Heart left ventricle (tissue), 13 donors: ENCODE data around the gene CHD5.

ENCODE experiments used
- CTCF ChIP-seq, 12 donors: fragments of 200-600 bp; sonication (generic) in 4 of 12; IDR thresholded peaks; one replicate each; pipeline versions ENCODE4 v1.5.0 to v1.8.0; 2018 to 2022; ENCODE audit warnings: antibody characterized with exemption in 12 of 12, mild to moderate bottlenecking in 5 of 12
- POLR2A ChIP-seq, 2 donors: fragments of 450-650 bp; IDR thresholded peaks; one replicate each; pipeline ENCODE4 v1.6.1; 2017; ENCODE audit warnings: antibody characterized with exemption in 2 of 2, mild to moderate bottlenecking in 2 of 2, moderate library complexity in 2 of 2
- donor health status: ischemic (EF 13 %, LVEDD 7.1; RV severe dilation, severe dysfunction).
- donor health status: DM: no; HTN: yes; CAD: no.
- donor health status: DM: no; HTN: no; CAD: no.
- donor health status: ischemic (EF 25% LVEDD 6.9; RV normal size, moderate dysfunction).
- donor health status: ischemic (EF 25% LVEDD 5.7; RV mildly dilated, moderate dysfunction).
- donor health status: ischemic (EF 35%, LVEDD 5.7; RV mildly dilated, moderate dysfunction).
- donor health status: nonischemic (EF 11% LVEDD 7.7; RV severe dilation, severe dysfunction).
- donor health status: DM: yes; HTN: yes; CAD: no.
- donor health status: PGD.
- donor health status: ischemic (EF 29% LVEDD 5.4; RV normal size, mild dysfunction).
- donor health status: nonischemic (EF 23%, LVEDD 6.1; RV moderate dilation, normal function).

GRCh38 chr1:6205849-6206519 is 25.9 kb upstream of the CHD5 start, which contains the start of gene RNF207:
- no peak for TF ChIP-seq CTCF (IDR thresholded peaks at IDR 0.05)
- TF ChIP-seq POLR2A (IDR thresholded peaks at IDR 0.05), result peak; percentile 32 to 52
